VCaP (cell line): ENCODE data around the gene RGL1.

Experiments
- H3K27ac ChIP-seq: fragments of 450-650 bp; 2 replicates; pipeline ENCODE4 v1.5.1; 2017
- TF ChIP-seq, protein P1 (sequence below): fragments of 450-650 bp; conservative IDR thresholded peaks from 2 replicates; pipeline ENCODE4 v1.5.1; 2017; ENCODE audit warnings: mild to moderate bottlenecking, moderate library complexity

The RGL1 gene

DNA sequence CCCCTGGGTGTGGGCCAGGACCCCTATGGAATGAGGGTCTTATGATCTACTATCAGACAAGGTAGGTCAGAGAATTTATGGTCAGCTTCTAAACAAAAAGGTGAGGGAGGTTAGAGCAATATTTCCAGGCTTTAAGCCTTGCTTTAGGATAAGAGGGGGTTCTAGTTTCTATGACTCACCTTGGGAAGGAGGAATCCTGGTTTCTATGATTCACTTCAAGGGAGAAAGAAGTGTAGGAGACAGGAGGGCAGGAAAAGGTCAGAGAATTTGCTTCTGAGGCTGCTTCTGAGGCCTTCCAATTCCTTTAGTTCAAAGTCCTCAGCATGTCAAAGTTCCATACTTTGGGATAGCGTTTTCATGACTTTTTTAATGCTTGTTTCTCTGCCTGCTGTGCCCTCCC lies 35.2 kb downstream of the RGL1 start:
- TF ChIP-seq, protein P1, sequence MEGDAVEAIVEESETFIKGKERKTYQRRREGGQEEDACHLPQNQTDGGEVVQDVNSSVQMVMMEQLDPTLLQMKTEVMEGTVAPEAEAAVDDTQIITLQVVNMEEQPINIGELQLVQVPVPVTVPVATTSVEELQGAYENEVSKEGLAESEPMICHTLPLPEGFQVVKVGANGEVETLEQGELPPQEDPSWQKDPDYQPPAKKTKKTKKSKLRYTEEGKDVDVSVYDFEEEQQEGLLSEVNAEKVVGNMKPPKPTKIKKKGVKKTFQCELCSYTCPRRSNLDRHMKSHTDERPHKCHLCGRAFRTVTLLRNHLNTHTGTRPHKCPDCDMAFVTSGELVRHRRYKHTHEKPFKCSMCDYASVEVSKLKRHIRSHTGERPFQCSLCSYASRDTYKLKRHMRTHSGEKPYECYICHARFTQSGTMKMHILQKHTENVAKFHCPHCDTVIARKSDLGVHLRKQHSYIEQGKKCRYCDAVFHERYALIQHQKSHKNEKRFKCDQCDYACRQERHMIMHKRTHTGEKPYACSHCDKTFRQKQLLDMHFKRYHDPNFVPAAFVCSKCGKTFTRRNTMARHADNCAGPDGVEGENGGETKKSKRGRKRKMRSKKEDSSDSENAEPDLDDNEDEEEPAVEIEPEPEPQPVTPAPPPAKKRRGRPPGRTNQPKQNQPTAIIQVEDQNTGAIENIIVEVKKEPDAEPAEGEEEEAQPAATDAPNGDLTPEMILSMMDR: no peak
- H3K27ac ChIP-seq: no peak overlapping the region

DNA sequence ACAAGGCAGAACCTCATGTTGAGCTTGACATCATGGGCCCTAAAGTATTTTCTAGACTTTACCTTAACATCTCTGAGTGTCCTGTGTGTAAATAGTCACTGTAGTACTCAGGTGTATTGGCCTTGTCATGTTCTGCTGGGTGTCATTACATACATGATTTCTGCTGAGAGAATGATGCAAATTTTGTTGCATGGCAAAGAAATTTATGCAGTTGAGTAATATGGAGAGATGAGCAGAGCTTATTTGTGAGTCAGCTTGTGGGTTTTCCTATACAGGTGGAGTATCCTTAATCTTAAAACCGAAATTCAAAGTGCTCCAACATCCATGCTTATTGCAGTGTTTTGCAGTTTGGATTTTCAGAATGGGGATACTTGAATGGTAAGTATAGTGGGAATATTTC lies 36.6 kb downstream of the RGL1 start:
- H3K27ac ChIP-seq: no peak overlapping the region
- TF ChIP-seq, protein P1: no peak

DNA sequence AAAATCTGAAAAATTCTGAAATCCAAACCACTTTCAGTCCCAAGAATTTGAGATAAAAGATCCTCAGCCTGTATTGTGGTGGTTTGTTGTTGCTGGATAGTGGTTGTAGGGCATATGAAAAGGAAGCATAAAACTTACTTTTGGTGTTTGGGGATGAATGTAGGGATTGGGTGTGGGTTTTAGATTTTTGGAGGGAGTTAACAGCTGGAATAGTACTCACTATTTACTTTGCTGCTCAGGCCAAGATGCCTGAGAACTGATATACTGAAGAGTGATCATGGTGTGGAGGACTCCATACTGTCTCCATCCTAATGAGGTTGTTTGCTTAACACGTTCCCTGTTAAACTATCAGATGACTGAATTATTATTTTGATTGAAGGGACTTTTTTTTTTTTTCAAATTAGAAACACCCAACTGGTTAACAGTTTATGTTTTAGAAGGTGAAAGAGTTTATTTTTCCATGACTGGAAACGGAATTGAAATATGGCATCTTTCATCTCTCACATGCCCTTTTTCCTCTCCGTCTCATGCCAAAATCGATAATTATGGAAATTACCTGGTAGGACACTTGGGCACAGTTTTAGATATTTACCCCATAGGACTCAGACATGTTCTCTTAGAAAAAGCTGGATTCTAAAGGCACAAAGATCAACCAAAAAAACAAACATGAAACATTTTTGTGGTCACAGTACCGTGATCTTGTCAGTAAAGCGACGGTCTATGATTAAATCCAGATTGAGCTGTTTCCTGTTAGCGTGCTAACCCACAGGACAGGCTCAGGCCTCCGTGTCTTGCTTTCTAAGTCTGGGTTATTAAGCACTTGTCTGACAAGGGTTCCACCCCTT lies 37.3 kb downstream of the RGL1 start:
- TF ChIP-seq, protein P1: no peak
- no peak overlapping the region for H3K27ac ChIP-seq

DNA sequence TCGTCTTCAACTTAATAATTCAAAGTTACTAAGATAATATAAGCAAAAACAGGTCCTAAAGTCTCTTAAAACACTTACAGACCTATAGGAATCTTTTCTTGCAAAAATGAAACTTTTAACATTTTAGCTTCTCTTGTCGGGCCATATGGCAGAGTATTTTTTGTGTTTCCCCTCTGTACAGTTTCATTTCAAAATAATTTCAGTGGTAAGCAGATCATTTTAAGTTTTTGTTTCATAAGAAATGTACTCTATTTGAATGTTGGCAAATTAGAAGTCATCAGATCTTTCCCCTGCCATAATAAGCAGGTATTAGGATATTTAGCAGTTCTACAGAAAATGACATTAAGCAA lies 37.9 kb downstream of the RGL1 start:
- H3K27ac ChIP-seq: no peak overlapping the region
- TF ChIP-seq, protein P1: no peak

DNA sequence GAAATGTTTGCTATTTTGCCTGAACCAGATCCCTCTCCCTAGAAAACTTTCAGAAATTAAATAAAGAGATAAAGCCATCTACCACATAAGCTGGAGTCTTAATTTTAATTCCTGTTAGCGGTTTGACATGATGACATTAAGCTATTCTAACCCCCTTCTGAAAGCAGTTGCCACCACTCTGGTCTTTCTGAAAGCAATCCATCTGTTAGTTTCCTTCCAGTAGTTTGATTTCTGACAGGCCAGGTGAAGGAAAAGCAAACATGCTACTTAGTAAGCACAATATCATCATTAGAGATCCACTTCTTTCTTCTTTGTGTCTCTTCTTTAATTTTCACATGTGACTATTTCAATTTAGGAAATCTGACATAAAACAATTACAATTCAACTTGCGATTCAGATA lies 39.9 kb downstream of the RGL1 start:
- H3K27ac ChIP-seq: no peak overlapping the region
- TF ChIP-seq, protein P1: no peak

DNA sequence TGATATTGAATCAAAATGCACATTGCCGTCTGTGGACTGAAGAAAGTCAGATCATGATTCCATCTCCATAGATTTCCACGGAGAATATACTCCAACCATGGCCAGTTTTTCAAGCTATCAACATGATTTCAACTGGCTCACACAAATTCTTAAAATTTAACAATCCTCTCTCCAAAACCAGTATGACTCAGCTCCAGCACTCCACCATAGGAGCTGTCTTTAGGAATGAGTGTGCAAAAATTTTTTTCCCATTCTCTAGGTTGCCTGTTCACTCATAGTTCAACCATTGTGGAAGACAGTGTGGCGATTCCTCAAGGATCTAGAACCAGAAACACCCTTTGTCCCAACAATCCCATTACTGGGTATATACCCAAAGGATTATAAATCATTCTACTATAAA lies 40.8 kb downstream of the RGL1 start:
- TF ChIP-seq, protein P1: no peak
- no peak overlapping the region for H3K27ac ChIP-seq

DNA sequence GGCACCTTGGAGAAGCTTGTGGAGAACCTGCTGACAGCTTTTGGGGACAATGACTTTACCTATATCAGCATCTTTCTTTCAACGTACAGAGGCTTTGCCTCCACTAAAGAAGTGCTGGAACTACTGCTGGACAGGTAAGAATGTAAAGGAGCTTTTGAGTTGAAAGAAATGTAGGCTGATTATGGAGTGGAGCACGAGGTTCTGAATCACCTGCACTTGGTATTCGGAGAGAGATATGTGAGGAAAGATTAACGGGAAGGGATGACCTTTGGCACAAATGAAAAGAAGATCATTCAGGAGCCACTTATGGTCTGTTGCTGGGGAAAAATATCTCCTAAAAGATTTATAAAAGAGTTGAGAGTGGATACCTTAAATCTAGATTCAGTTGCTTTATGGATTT lies 42.7 kb downstream of the RGL1 start:
- TF ChIP-seq, protein P1: no peak
- H3K27ac ChIP-seq: no peak overlapping the region
